ENCODE measurements around the gene CHRNA4.

CHRNA4 gene

DNA sequence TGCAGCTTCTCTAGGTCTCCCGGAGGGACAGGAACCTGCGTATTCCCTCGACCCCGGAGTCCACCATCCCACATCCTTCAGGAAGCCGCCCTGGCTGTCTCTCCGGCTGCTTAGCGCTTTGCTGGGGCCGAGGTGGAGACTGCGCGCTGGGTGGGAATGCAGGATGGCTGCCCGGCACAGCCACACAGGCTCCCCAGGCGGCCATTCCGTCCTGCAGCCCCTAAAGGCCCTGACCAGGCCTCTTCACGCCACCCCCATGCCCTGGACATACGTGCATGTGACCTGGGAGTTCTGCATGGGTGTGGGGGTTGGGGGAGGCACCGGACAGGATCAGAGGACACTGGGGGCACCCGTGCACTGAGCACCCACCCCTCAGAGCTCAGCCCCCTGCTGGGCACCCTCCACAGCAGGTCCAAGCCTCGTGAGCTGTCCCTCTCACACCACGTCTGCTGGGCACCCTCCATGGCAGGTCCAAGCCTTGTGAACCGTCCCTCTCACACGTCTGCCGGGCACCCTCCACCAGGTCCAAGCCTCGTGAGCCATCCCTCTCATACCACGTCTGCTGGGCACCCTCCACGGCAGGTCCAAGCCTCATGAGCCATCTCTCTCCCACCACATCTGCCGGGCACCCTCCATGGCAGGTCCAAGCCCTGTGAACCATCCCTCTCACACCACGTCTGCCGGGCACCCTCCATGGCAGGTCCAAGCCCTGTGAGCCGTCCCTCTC is 40.4 kb upstream of the CHRNA4 start:
- Histone ChIP-seq H3K4me2 (ENCODE audit: low read length) (no peak overlapping the region), H3K27me3 (ENCODE audit: control insufficient read depth, insufficient read depth, low read length) (no peaks in the 10 kb centered on the region)

DNA sequence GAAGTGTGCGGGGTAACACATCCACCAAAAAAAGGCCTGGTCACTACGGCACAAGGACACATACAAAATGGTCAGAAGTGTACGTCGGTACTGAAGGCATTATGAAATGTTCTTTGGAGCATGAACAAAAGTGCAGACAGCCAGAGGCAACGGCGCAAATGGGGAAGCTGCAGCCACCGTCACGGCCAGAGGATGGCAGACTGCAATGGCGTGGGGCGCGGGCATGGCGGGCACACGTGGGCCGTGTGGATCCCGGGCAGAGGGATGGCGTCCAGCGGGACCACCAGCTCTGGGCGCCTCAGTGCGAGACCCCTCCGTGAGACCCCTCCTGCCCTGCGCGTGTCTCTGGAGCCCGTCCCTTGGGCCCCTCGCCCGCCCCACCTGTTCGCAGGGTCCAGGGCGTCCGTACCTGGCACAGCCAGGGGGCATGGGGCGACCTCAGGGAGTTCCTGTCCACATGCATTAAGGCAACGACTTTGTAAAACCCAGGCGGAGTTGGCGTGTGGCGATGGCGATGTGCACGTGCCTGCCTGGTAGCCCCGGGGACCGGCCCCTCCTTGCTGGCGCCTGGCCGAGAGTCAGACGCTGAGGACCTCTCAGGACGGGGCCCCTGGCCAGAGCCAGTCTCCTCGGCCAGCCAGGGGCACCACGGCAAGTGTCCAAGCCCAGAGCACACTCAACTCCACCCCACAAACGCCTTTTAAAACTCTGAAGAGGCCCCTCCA is 39.5 kb upstream of the CHRNA4 start:
- H3K9ac ChIP-seq, result no peak overlapping the region
- H3K4me2 ChIP-seq (ENCODE audit: low read length), result no peak overlapping the region

More for the DNA sequence above, 40.4 kb upstream of the CHRNA4 start:
- Histone ChIP-seq H3K4me1 (no peaks in the 10 kb centered on the region), H3K9ac (no peak overlapping the region), H3K36me3 (ENCODE audit: control insufficient read depth, insufficient read depth, low read length) (no peaks in the 10 kb centered on the region), H3K9me3 (ENCODE audit: control insufficient read depth, low read length) (no peaks in the 10 kb centered on the region), H2AFZ (no peak overlapping the region), H3K79me2 (no peaks in the 10 kb centered on the region), H3K4me3 (ENCODE audit: low read depth, low read length) (no peak overlapping the region), H3K27ac (no peak overlapping the region)
- TF ChIP-seq, protein P1, sequence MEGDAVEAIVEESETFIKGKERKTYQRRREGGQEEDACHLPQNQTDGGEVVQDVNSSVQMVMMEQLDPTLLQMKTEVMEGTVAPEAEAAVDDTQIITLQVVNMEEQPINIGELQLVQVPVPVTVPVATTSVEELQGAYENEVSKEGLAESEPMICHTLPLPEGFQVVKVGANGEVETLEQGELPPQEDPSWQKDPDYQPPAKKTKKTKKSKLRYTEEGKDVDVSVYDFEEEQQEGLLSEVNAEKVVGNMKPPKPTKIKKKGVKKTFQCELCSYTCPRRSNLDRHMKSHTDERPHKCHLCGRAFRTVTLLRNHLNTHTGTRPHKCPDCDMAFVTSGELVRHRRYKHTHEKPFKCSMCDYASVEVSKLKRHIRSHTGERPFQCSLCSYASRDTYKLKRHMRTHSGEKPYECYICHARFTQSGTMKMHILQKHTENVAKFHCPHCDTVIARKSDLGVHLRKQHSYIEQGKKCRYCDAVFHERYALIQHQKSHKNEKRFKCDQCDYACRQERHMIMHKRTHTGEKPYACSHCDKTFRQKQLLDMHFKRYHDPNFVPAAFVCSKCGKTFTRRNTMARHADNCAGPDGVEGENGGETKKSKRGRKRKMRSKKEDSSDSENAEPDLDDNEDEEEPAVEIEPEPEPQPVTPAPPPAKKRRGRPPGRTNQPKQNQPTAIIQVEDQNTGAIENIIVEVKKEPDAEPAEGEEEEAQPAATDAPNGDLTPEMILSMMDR (IDR thresholded peaks at IDR 0.05), result no peak

DNA sequence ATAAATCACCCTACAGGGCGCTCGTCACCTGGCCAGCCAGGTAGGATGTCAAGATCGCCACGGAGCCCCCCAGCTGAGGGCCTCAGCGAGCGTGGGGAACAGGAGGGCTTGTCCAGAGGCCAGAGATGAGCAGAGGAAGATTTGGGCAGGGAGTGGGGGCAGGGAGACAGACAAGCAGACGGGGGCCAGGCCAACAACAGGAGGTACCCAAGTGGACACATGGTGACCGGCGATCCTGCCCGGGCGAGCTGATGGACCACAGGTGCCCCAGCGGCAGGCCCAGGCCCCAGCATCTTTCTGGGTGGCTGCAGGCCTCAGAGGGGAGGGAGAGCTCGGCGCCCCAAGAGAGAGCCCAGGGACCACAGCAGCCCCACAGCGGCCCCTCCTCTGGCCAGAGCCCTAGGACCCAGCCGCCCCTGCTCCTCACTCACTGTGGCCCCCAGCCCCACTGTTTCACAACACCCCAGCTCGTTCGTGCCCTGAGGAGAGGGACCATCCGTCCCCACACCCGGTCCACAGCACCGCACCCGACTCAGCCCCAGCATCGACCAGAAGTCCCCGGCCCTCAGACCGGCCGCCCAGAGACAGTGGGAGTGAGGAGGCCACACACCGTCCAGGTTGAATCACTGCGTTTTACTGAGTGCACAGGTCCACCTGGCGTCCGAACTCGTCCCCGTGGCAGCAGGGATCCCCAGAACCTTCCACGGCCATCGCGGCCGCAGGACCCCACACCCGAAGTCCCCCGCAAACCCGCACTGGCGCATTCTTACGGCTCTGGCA is 38.6 kb upstream of the CHRNA4 start:
- Histone ChIP-seq H3K4me2 (ENCODE audit: low read length) (no peak overlapping the region), H3K9me3 (ENCODE audit: control insufficient read depth, low read length) (no peaks in the 10 kb centered on the region), H3K4me1 (no peaks in the 10 kb centered on the region), H3K27me3 (ENCODE audit: control insufficient read depth, insufficient read depth, low read length) (no peaks in the 10 kb centered on the region), H2AFZ (no peak overlapping the region), H3K36me3 (ENCODE audit: control insufficient read depth, insufficient read depth, low read length) (no peaks in the 10 kb centered on the region), H3K79me2 (no peaks in the 10 kb centered on the region), H3K9ac (no peak overlapping the region), H3K27ac (no peak overlapping the region), H3K4me3 (ENCODE audit: low read depth, low read length) (no peak overlapping the region)
- TF ChIP-seq, protein P1 (IDR thresholded peaks at IDR 0.05), result no peak

More for the DNA sequence above, 39.5 kb upstream of the CHRNA4 start:
- Histone ChIP-seq H3K79me2 (no peaks in the 10 kb centered on the region), H3K27ac (no peak overlapping the region), H2AFZ (no peak overlapping the region), H3K4me1 (no peaks in the 10 kb centered on the region), H3K36me3 (ENCODE audit: control insufficient read depth, insufficient read depth, low read length) (no peaks in the 10 kb centered on the region), H3K27me3 (ENCODE audit: control insufficient read depth, insufficient read depth, low read length) (no peaks in the 10 kb centered on the region), H3K9me3 (ENCODE audit: control insufficient read depth, low read length) (no peaks in the 10 kb centered on the region), H3K4me3 (ENCODE audit: low read depth, low read length) (no peak overlapping the region)
- TF ChIP-seq, protein P1 (IDR thresholded peaks at IDR 0.05), result no peak

GRCh38 chr20:63398744-63399514 is 37.8 kb upstream of the CHRNA4 start:
- Histone ChIP-seq H2AFZ (no peak overlapping the region), H3K4me1 (no peaks in the 10 kb centered on the region), H3K9ac (no peak overlapping the region), H3K4me2 (ENCODE audit: low read length) (no peak overlapping the region), H3K79me2 (no peaks in the 10 kb centered on the region), H3K27me3 (ENCODE audit: control insufficient read depth, insufficient read depth, low read length) (no peaks in the 10 kb centered on the region), H3K27ac (no peak overlapping the region), H3K36me3 (ENCODE audit: control insufficient read depth, insufficient read depth, low read length) (no peaks in the 10 kb centered on the region), H3K9me3 (ENCODE audit: control insufficient read depth, low read length) (no peaks in the 10 kb centered on the region), H3K4me3 (ENCODE audit: low read depth, low read length) (no peak overlapping the region)
- TF ChIP-seq, protein P1 (IDR thresholded peaks at IDR 0.05), result no peak

Data from parathyroid adenoma (tissue), 2 donors.